OCI-LY7 (cell line): ENCODE data around the gene APLP1. TPM values are rescaled to one million over a fixed set of nuclear protein-coding genes. Genes with fewer than 3 reads are reported as not detected.

Source experiments
- BruUV-seq: library from RNA; stranded (reverse); fragments of 400-500 nt; replicated peaks from 2 replicates; lab custom pipeline; 2021; lab: Mats Ljungman, UMichigan
- CTCF ChIA-PET: fragments of 300-600 bp; sonication (Branson Sonifier 250); formaldehyde crosslinking; loops from one replicate; lab custom pipeline; 2022; ENCODE audit warnings: antibody characterized with exemption; ENCODE audit not compliant: unreplicated experiment; lab: Charles Lee
- POLR2A ChIA-PET: fragments of 300-600 bp; sonication (Branson Sonifier 250); formaldehyde crosslinking; loops from one replicate; lab custom pipeline; 2022; ENCODE audit warnings: antibody characterized with exemption; lab: Charles Lee
- DNase-seq: peaks from one replicate; pipeline ENCODE4 v3.0.0-alpha.2; 2015; ENCODE audit warnings: low spot score
- H2AFZ ChIP-seq: fragments of 200-600 bp; sonication (generic), shearing (Covaris generic); 2 replicates; pipeline ENCODE4 v1.6.1; 2014; ENCODE audit warnings: mild to moderate bottlenecking, antibody characterized with exemption, low read length, moderate library complexity
- H3K27ac ChIP-seq: fragments of 200-600 bp; sonication (generic); 2 replicates; pipeline ENCODE4 v1.5.1; 2014; ENCODE audit warnings: mixed run types, low read depth, mild to moderate bottlenecking, moderate library complexity, low read length, inconsistent platforms; ENCODE audit not compliant: poor library complexity, severe bottlenecking
- H3K36me3 ChIP-seq: fragments of 200-600 bp; sonication (generic); 2 replicates; pipeline ENCODE4 v1.6.1; 2014; ENCODE audit warnings: mild to moderate bottlenecking, antibody characterized with exemption, low read length, moderate library complexity, mixed read lengths; ENCODE audit not compliant: insufficient read depth
- H3K4me1 ChIP-seq: fragments of 200-600 bp; sonication (generic); 2 replicates; pipeline ENCODE4 v1.5.1; 2014; ENCODE audit warnings: mild to moderate bottlenecking, low read length; ENCODE audit not compliant: insufficient read depth, poor library complexity, severe bottlenecking
- H3K4me2 ChIP-seq: fragments of 200-600 bp; sonication (generic); 2 replicates; pipeline ENCODE4 v1.6.1; 2014; ENCODE audit warnings: mild to moderate bottlenecking, low read length
- H3K4me3 ChIP-seq: fragments of 200-600 bp; sonication (generic); 2 replicates; pipeline ENCODE4 v1.5.1; 2014; ENCODE audit warnings: mild to moderate bottlenecking, low read depth, low read length; ENCODE audit not compliant: poor library complexity, severe bottlenecking
- H3K79me2 ChIP-seq: fragments of 200-600 bp; sonication (generic); 2 replicates; pipeline ENCODE4 v1.6.1; 2016; ENCODE audit warnings: low read depth, mild to moderate bottlenecking, low read length, moderate library complexity, mixed read lengths; ENCODE audit not compliant: insufficient read depth
- H3K9me2 ChIP-seq: fragments of 200-600 bp; sonication (generic); 2 replicates; pipeline ENCODE4 v1.6.1; 2016; ENCODE audit warnings: mild to moderate bottlenecking, low read length, mixed read lengths; ENCODE audit not compliant: insufficient read depth
- H3K9me3 ChIP-seq: fragments of 200-600 bp; sonication (generic); 2 replicates; pipeline ENCODE4 v1.6.1; 2014; ENCODE audit warnings: mild to moderate bottlenecking, mixed run types, low read length, mixed read lengths
- H4K20me1 ChIP-seq: fragments of 200-600 bp; sonication (generic); 2 replicates; pipeline ENCODE4 v1.6.1; 2014; ENCODE audit warnings: mild to moderate bottlenecking, antibody characterized with exemption, low read length, moderate library complexity, mixed read lengths; ENCODE audit not compliant: insufficient read depth
- CTCF ChIP-seq: fragments of 200-600 bp; sonication (generic); conservative IDR thresholded peaks from 2 replicates; pipeline ENCODE4 v1.5.1; 2014; ENCODE audit warnings: mild to moderate bottlenecking, antibody characterized with exemption, low read length, moderate library complexity, mixed read lengths
- EZH2phosphoT487 ChIP-seq: fragments of 200-600 bp; sonication (generic); IDR thresholded peaks from 2 replicates; pipeline ENCODE4 v1.6.1; 2018; ENCODE audit warnings: low read depth, borderline replicate concordance, mild to moderate bottlenecking, mixed run types, antibody characterized with exemption, low read length, moderate library complexity, mixed read lengths
- intact Hi-C: fragments of 100-400 bp; cut with micrococcal nuclease; formaldehyde crosslinking; loops from one replicate; pipeline ENCODE4 v1.10.0; 2022; ENCODE audit not compliant: unreplicated experiment
- total RNA-seq, 2 experiments: library from RNA; depleted of rRNA in 1 of 2; stranded (reverse); fragments of >200 nt in 1 of 2; shearing (Covaris generic) in 1 of 2; gene quantifications; 2 replicates each; pipeline ENCODE4 v1.2.3, GENCODE V29; 2014 to 2022

Gene APLP1
- total RNA-seq, 2 experiments from 2014 or later, result 0.13 to 1.2 TPM

DNA sequence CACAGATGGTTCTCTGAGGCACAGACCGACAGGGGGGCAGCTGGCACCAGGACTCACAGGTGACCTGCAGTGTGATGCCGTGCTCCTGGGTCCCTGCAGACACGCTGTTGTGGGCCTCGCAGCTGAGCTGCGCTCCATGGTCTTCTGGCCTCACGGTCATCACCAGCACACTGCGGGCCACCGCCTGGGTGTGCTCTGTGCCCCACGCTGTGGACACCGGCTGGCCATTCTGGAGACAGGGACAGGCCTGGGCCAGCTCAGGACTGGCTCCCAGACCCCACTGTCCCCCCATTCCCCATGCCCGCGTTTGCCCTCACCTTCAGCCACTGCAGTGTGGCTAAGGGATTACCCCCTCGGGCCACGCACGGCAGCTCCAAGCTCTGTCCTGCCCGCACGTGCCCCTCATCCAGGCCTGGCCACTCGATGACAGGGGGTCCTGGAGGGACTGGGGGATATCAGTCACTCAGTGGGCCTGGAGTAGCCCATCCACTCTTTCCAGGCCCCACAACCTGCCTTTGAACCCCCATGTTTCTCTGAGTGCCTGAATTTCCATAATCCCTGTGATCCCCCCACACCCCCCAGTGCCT is 19.4 kb upstream of the APLP1 start:
- CTCF ChIA-PET, result no interaction called here
- POLR2A ChIA-PET, result no interaction called here
- intact Hi-C loops, result no loop called here

GRCh38 chr19:35851213-35852028 is 17.0 kb upstream of the APLP1 start:
- H3K9me3 ChIP-seq, result no peaks in the 10 kb centered on the region
- H3K9me2 ChIP-seq, result no peaks in the 10 kb centered on the region
- CTCF ChIA-PET, result no interaction called here
- no peaks in the 10 kb centered on the region for H3K79me2 ChIP-seq
- no peak for DNase-seq
- no TSS peak for BruUV-seq
- H2AFZ ChIP-seq, result no peak overlapping the region
- H3K4me1 ChIP-seq, result peaks cover 7% of the 10 kb centered on the region
- H3K36me3 ChIP-seq, result no peaks in the 10 kb centered on the region
- H3K27ac ChIP-seq, result no peak overlapping the region
- H3K4me3 ChIP-seq, result no peak overlapping the region
- H4K20me1 ChIP-seq, result no peaks in the 10 kb centered on the region
- TF ChIP-seq EZH2phosphoT487, result no peak
- peak; percentile 52; the same call in 1 of the 2 replicates for TF ChIP-seq CTCF
- intact Hi-C loops, result no loop called here
- no peak overlapping the region for H3K4me2 ChIP-seq
- POLR2A ChIA-PET, result no interaction called here

More for the DNA sequence above, 19.4 kb upstream of the APLP1 start:
- Histone ChIP-seq H3K4me1 (no peaks in the 10 kb centered on the region), H3K9me3 (no peaks in the 10 kb centered on the region), H3K79me2 (no peaks in the 10 kb centered on the region), H3K4me3 (no peak overlapping the region), H4K20me1 (no peaks in the 10 kb centered on the region), H3K36me3 (no peaks in the 10 kb centered on the region), H3K9me2 (no peaks in the 10 kb centered on the region), H3K4me2 (no peak overlapping the region), H2AFZ (no peak overlapping the region), H3K27ac (no peak overlapping the region)
- no TSS peak for BruUV-seq
- DNase-seq, result no peak
- no peak for TF ChIP-seq CTCF
- TF ChIP-seq EZH2phosphoT487, result no peak
